BJ (cell line): Measurements from ENCODE around the gene PGAM5. TPM values are rescaled to one million over a fixed set of nuclear protein-coding genes. Genes with fewer than 3 reads are reported as not detected.

ENCODE experiments used
- CTCF ChIA-PET: fragments of 350-600 bp; formaldehyde crosslinking; extraction: SDS; loops from one replicate; lab custom pipeline; 2021; ENCODE audit warnings: antibody characterized with exemption, inconsistent platforms; lab: Yijun Ruan, JAX
- POLR2A ChIA-PET: fragments of 300-600 bp; sonication (Branson Sonifier 250); formaldehyde crosslinking; extraction: SDS; loops from one replicate; lab custom pipeline; 2021; ENCODE audit warnings: antibody characterized with exemption; lab: Charles Lee
- DNase-seq: peaks from one replicate; pipeline ENCODE4 v3.0.0-alpha.2; 2011; ENCODE audit warnings: low read depth
- H3K27me3 ChIP-seq: 2 replicates; pipeline ENCODE4 v1.6.0; 2011; ENCODE audit warnings: low read length; ENCODE audit not compliant: control insufficient read depth, insufficient read depth
- H3K36me3 ChIP-seq: 2 replicates; pipeline ENCODE4 v1.5.1; 2011; ENCODE audit warnings: low read length; ENCODE audit not compliant: control insufficient read depth, insufficient read depth
- H3K4me3 ChIP-seq: 2 replicates; pipeline ENCODE4 v1.5.1; 2011; ENCODE audit warnings: low read depth, mild to moderate bottlenecking, control low read depth, low read length
- CTCF ChIP-seq: IDR thresholded peaks from 2 replicates; pipeline ENCODE4 v1.5.1; 2011; ENCODE audit warnings: low read depth, mild to moderate bottlenecking, control low read depth, inconsistent platforms, low read length, moderate library complexity; ENCODE audit not compliant: insufficient read depth
- polyA plus RNA-seq: library from polyadenylated mRNA; depleted of rRNA; stranded (reverse); fragments of >200 nt; gene quantifications from 2 replicates; pipeline ENCODE4 v1.2.3, GENCODE V29; 2011

PGAM5 gene
- polyA plus RNA-seq, 1 experiment: 17.7 TPM

- H3K36me3 ChIP-seq: peaks cover 10% of the 10 kb centered on the region
- ChIA-PET POLR2A (no interaction called here), CTCF (interaction anchor here (1.9 to 2.0 kb wide), 2 partner anchors 26 kb away, joined by 5 to 7 read pairs; no protein-coding TSS in a partner anchor)
Observed at GRCh38 chr12:132664206-132665148, 46.2 kb upstream of the PGAM5 start.

DNA sequence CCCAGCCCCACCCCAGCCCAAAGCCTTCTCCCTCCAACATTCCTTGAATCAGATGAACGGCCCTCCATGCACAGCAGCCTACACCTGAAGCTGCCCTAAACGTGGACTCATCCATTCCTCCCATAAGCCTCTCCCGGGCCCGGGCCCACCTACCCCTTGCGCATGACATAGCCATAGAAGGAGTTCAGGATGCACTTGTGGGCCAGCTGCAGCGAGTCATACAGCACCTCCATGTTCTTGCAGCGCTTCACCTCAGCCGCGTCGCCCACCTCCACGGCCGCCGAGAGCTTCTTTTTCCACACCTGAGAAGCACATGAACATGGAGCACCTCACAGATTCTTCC lies 45.5 kb upstream of the PGAM5 start:
- H3K36me3 ChIP-seq: peaks cover 10% of the 10 kb centered on the region
- H3K4me3 ChIP-seq: no peak overlapping the region
- POLR2A ChIA-PET: no interaction called here
- H3K27me3 ChIP-seq: no peaks in the 10 kb centered on the region
- TF ChIP-seq CTCF: no peak
- CTCF ChIA-PET: interaction anchor here (1.9 kb wide), 1 partner anchor 27 kb away, joined by 5 read pairs; no protein-coding TSS in a partner anchor
- DNase-seq: no peak

More at GRCh38 chr12:132664206-132665148, 46.2 kb upstream of the PGAM5 start:
- no peak for DNase-seq
- TF ChIP-seq CTCF: no peak
- Histone ChIP-seq H3K27me3 (no peaks in the 10 kb centered on the region), H3K4me3 (no peak overlapping the region)

GRCh38 chr12:132665794-132666193 lies 44.8 kb upstream of the PGAM5 start:
- Histone ChIP-seq H3K27me3 (no peaks in the 10 kb centered on the region), H3K36me3 (peaks cover 10% of the 10 kb centered on the region), H3K4me3 (no peak overlapping the region)
- POLR2A ChIA-PET: no interaction called here
- CTCF ChIA-PET: interaction anchor here (1.9 kb wide), 1 partner anchor 27 kb away, joined by 5 read pairs; no protein-coding TSS in a partner anchor
- no peak for TF ChIP-seq CTCF
- no peak for DNase-seq

DNA sequence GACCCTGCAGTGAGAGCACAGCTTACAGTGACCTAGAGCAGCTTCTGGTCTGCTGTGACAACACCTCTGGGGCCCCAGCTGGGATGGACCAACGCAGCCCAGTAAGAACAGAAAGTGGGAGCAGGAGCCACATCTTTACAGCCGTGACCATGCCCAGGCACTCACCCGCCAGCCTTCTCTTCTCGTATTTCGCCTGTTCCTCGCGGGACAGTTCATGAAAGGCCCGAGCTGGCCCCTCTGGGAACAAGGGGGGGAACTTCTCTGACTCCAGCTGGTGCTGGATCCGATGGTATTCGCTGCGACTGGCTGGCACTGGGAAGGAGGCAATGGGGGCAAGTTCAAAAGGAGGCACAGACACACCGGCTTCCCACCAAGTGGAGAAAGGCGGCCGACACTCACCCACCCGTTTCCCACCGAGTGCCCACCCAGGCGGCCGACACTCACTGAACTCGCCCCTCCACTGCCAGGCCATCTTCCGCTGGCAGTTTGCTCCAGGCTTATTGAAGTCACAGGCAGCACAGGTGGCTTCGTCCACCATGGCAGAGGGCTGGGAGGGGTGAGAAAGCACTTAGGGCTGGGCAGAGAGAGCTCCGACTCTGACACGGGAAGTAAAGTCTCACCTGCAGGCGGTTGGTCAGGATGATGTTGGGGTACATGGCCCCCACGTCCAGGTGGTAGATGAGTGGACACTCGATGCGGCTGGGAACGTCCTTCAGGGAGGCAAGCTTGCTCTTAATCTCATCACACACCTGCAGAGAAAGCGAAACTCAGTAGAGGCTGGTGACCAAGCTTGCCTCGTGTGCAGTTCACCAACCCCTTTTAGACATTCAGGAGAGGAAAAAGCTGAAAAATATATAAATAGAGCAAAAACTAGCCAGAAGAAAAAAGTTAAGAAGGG lies 42.2 kb upstream of the PGAM5 start:
- no peak for DNase-seq
- Histone ChIP-seq H3K27me3 (no peaks in the 10 kb centered on the region), H3K4me3 (no peak overlapping the region), H3K36me3 (peaks cover 11% of the 10 kb centered on the region)
- CTCF ChIA-PET: interaction anchor here (1.4 kb wide), 1 partner anchor 29 kb away, joined by 3 read pairs; no protein-coding TSS in a partner anchor
- TF ChIP-seq CTCF: no peak
- POLR2A ChIA-PET: no interaction called here
